ENCODE data around the gene HDAC9.

HDAC9 gene

DNA sequence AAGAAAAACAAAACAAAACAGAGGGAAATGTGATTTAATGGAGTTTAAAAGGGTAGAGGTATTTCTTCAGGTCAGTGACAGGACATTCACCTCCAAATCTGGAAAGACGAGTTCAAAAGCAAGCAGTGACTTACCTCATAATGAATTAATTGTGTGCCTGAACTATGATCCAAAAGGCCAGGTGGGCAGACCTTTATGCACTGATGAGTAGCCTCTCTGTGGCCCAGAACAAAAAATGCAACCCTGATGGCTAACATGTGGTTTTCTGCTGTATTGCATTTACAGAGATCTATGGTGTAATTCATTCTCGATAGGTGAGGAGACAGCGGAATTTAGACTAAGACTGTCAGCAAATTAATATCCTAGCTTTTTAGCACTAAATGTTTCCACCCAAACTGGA is 142.0 kb downstream of the HDAC9 start:
- TF ChIP-seq, protein P1, sequence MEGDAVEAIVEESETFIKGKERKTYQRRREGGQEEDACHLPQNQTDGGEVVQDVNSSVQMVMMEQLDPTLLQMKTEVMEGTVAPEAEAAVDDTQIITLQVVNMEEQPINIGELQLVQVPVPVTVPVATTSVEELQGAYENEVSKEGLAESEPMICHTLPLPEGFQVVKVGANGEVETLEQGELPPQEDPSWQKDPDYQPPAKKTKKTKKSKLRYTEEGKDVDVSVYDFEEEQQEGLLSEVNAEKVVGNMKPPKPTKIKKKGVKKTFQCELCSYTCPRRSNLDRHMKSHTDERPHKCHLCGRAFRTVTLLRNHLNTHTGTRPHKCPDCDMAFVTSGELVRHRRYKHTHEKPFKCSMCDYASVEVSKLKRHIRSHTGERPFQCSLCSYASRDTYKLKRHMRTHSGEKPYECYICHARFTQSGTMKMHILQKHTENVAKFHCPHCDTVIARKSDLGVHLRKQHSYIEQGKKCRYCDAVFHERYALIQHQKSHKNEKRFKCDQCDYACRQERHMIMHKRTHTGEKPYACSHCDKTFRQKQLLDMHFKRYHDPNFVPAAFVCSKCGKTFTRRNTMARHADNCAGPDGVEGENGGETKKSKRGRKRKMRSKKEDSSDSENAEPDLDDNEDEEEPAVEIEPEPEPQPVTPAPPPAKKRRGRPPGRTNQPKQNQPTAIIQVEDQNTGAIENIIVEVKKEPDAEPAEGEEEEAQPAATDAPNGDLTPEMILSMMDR (IDR thresholded peaks at IDR 0.05; ENCODE audit: low read depth, low read length, missing control alignments): no peak
- H3K4me3 ChIP-seq (replicated peaks; ENCODE audit: low read depth, low read length): no peak overlapping the region
- no peak for DNase-seq (ENCODE audit: extremely low read depth, low read depth)

DNA sequence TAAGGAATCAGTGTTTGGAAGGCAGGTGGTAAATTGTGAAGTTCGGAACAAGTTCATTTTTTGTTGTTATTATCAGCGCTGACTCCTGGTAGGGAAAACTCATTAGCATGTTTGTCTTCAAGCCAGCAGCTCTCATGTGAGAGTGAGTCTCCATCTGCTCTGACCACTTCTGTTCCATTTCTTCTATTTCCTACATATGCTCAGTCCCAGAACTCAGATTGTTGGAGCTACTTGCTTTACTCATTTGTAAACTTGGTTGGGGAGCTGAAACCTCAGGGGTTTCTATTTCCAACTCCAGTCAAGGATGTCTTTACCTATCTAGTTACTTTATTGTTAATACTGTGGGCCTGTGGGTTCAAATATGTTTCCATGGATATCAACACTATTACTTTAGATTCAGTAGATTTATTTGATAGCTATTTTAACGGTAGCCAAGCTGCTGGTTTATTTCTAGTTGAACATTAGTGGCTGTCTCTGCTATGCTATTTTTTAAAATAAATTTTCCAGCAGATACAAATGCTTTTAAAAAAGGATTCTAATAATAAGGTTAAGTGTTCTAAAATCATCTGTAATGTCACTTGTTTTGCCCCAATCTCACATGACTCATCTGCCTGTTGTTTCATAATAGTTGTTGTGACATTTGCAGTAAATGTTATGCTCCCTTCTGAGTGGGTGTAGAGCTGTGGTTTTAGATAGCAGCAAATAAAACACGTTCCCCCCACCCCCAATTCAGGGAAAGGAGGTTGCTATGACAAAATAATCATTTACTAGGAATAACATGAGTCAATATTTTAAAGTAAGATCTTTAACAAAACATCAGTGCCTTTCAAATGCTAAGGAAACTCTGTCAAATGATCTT is 143.3 kb downstream of the HDAC9 start:
- no peak overlapping the region for H3K4me3 ChIP-seq (replicated peaks; ENCODE audit: low read depth, low read length)
- peak; percentile 38 for DNase-seq (ENCODE audit: extremely low read depth, low read depth)
- TF ChIP-seq, protein P1 (IDR thresholded peaks at IDR 0.05; ENCODE audit: low read depth, low read length, missing control alignments): no peak

DNA sequence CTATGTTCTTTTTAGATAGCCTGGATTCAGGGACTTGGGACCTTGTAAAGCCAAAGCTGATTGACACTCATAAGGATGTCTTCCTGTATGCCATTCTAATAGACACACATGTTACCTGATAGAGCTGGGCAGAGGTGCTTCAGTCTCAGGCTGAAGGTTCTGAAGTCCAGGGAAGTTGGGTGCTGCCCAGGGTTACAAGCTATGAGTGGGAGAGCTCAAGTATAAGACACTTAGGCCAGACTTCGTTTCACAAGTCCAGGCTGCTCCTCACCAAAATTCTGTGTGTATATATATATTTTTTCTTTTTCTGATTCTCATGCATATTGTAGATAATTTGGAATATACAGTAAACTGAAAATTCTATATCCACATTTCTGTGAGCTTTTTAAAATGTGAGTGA is 144.2 kb downstream of the HDAC9 start:
- DNase-seq (ENCODE audit: extremely low read depth, low read depth): no peak
- TF ChIP-seq, protein P1 (IDR thresholded peaks at IDR 0.05; ENCODE audit: low read depth, low read length, missing control alignments): no peak
- H3K4me3 ChIP-seq (replicated peaks; ENCODE audit: low read depth, low read length): no peak overlapping the region

DNA sequence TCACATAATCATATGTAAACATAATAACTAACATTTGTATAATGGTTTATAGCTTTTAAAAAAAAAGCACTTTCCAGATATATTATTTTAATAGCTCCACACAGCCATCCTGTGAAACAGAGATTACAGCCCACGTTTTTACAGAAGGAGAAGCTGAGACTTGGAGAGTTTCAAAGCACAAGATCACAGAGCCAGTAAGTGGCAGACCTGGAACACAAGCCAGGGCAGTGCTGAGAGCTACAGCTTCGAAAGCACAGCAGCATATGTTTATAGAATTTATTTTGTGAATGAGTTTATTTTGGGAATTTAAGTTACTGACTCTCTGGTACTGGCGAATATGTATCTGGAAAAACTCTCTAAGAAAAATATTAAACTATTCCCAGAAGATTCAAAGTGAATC is 149.4 kb downstream of the HDAC9 start:
- H3K4me3 ChIP-seq (replicated peaks; ENCODE audit: low read depth, low read length): no peak overlapping the region
- DNase-seq (ENCODE audit: extremely low read depth, low read depth): no peak
- TF ChIP-seq, protein P1 (IDR thresholded peaks at IDR 0.05; ENCODE audit: low read depth, low read length, missing control alignments): no peak

DNA sequence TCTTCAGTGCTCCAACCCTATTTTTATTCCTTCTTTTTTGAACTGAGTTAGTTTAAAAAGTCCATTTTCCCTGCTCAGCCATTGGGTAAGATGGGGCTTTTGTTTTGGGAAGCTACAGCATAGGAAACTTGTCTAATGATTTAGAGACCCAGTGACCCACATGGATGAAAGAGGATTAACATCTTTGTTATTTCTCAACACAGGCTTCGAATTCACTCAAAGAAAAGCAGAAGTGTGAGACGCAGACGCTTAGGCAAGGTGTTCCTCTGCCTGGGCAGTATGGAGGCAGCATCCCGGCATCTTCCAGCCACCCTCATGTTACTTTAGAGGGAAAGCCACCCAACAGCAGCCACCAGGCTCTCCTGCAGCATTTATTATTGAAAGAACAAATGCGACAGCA is 152.0 kb downstream of the HDAC9 start:
- DNase-seq (ENCODE audit: extremely low read depth, low read depth): no peak
- H3K4me3 ChIP-seq (replicated peaks; ENCODE audit: low read depth, low read length): no peak overlapping the region
- TF ChIP-seq, protein P1 (IDR thresholded peaks at IDR 0.05; ENCODE audit: low read depth, low read length, missing control alignments): no peak

DNA sequence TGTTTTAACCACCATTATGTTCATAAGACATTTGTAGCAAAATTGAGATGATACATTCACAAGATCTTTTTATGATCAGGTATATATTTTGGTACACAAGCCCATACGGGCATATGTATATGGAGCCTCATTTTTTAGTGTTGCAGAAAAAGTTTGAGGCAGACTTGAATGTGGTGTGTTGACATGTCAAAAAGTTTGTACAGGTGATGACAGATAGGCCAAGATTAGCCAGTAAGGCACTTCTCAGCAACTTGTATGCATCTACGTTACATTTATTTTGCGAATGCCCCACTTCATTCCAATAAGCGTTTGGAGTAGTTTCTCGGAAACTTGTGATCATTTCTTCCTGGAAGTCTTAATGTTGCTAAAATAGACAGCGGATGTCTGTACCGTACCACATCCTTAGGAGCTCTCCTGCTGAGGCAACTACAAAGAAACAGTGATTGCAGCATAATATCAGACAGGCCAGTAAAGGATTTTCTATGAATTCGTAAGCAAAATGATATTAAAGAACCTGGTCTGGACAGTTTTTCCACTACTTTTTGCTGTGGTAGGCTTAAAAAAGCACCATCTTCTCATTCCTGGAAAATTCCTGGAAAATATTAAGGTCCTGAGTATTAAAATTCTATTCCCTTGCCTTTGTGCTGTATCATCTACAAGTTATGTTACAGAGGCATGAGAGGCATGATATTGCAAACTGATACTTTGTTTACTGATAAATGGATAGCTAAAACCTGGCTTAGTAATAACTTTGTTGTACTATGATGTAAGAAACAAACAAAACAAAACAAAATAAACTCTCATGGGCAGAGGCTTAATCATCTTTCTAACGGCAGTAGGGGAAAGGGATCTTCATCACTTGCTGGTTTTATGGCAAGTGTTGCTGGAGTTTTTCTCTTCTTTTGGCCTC is 153.6 kb downstream of the HDAC9 start:
- no peak for DNase-seq (ENCODE audit: extremely low read depth, low read depth)
- H3K4me3 ChIP-seq (replicated peaks; ENCODE audit: low read depth, low read length): no peak overlapping the region
- TF ChIP-seq, protein P1 (IDR thresholded peaks at IDR 0.05; ENCODE audit: low read depth, low read length, missing control alignments): no peak
